Measurements from ENCODE around the gene SPINK4.

SPINK4 gene

DNA sequence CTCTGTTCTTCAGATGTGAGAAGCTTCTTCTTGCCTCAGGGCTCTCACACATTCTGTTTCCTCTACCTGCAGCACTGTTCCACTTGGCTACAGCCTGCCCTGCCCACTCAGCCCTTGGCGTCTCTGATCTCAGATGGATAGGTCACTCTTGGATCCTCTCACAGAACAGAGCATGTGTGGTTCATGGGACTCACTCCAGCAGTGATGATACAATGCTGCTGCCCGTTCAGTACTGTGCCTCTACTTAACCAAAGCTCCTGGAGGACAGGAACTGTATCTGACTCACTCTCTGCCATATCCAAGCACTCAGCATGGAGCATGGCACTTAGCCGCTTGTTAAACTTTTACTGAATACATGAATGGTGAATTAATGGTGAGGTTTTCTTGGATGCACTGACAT lies 3.4 kb upstream of the SPINK4 start:
- TF ChIP-seq, protein P1, sequence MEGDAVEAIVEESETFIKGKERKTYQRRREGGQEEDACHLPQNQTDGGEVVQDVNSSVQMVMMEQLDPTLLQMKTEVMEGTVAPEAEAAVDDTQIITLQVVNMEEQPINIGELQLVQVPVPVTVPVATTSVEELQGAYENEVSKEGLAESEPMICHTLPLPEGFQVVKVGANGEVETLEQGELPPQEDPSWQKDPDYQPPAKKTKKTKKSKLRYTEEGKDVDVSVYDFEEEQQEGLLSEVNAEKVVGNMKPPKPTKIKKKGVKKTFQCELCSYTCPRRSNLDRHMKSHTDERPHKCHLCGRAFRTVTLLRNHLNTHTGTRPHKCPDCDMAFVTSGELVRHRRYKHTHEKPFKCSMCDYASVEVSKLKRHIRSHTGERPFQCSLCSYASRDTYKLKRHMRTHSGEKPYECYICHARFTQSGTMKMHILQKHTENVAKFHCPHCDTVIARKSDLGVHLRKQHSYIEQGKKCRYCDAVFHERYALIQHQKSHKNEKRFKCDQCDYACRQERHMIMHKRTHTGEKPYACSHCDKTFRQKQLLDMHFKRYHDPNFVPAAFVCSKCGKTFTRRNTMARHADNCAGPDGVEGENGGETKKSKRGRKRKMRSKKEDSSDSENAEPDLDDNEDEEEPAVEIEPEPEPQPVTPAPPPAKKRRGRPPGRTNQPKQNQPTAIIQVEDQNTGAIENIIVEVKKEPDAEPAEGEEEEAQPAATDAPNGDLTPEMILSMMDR (IDR thresholded peaks at IDR 0.05; ENCODE audit: low read depth, low read length): no peak
- DNase-seq: no peak
- H3K27ac ChIP-seq: no peak overlapping the region; the same call in 1 of the 2 replicates
- H3K9me3 ChIP-seq (ENCODE audit: severe bottlenecking): no peaks in the 10 kb centered on the region
- no peak overlapping the region for H3K4me3 ChIP-seq (ENCODE audit: low read depth, low read length)
- H3K36me3 ChIP-seq: no peaks in the 10 kb centered on the region
- no peaks in the 10 kb centered on the region for H3K27me3 ChIP-seq (ENCODE audit: insufficient read depth, low read depth, severe bottlenecking)

DNA sequence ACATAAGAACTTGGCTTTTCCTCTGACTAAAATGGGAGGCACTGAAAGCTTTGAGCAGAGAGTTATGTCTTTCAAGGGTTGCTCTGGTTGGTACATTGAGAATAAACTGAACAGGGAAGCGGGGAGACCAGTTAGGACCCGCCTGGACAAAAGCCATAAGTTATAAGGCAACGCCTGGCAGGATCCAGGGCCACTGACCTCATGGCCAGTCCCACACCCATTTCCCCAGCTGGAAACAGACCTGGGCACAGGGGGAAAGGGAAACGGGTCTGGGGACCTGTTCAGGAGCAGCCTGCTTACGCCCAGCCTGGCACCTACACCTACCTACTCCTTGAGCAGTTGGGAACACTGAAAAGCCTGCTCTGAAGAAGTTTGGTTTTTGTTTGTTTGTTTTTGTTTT lies 1.3 kb downstream of the SPINK4 start:
- no peak for DNase-seq
- no peaks in the 10 kb centered on the region for H3K9me3 ChIP-seq (ENCODE audit: severe bottlenecking)
- H3K27ac ChIP-seq: peak overlapping the region; percentile 92
- TF ChIP-seq, protein P1 (IDR thresholded peaks at IDR 0.05; ENCODE audit: low read depth, low read length): no peak
- H3K4me3 ChIP-seq (ENCODE audit: low read depth, low read length): no peak overlapping the region
- H3K27me3 ChIP-seq (ENCODE audit: insufficient read depth, low read depth, severe bottlenecking): no peaks in the 10 kb centered on the region
- H3K36me3 ChIP-seq: no peaks in the 10 kb centered on the region

DNA sequence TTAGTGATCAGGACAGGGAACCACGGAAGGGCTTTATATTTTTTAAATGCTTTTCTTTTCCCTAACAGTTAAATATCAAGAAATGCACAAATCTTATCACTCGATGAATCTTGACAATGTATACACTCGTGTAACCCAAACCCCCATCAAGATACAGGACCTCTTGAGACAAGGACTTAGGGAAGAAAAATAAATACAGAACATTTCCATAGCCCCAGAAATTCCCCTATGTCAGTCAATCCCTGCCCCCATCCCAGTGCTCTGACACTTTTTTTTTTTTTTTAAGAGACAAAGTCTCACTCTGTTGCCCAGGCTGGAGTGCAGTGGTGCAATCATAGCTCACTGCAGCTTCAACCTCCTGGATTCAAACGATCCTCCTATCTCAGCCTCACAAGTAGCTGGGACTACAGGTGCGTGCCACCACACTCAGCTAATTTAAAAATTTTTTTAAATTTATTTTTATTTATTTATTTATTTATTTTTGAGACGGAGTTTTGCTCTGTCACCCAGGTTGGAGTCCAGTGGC lies 2.7 kb downstream of the SPINK4 start:
- Histone ChIP-seq H3K36me3 (peaks cover 5% of the 10 kb centered on the region; the same call in 1 of the 2 replicates), H3K27me3 (ENCODE audit: insufficient read depth, low read depth, severe bottlenecking) (no peaks in the 10 kb centered on the region), H3K27ac (no peak overlapping the region), H3K9me3 (ENCODE audit: severe bottlenecking) (no peaks in the 10 kb centered on the region), H3K4me3 (ENCODE audit: low read depth, low read length) (no peak overlapping the region)
- no peak for DNase-seq
- TF ChIP-seq, protein P1 (IDR thresholded peaks at IDR 0.05; ENCODE audit: low read depth, low read length): no peak

DNA sequence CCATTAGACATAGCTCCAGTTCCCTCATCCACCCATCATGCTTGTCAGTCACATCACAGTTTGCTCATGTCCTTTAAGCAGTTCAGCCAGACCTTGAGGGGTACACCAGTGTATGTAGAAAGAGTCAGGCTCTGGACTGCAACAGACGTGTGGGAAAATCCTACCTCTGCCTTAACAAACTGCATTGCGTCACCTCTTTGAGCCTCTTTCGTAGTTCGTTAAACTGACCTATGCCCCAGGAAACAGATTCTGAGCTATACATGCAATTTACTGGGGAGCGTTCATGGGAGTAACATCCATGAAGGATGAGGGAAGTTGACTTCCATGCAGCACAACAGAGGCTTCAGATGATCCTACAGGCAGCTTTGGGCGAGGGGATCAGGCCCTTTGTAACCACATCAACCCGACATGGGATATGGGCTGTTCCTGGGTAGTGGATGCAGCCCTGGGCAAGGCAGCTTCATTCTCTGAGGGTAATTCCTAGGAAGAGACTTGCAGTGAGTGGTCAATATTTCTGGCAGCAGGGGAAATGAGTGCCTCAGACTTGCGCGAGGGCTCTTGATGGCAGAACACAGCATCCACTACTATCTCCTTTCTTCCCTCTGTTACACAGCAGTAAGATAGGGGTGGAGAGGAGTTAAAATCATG lies 4.3 kb downstream of the SPINK4 start:
- no peak for DNase-seq
- Histone ChIP-seq H3K36me3 (peaks cover 9% of the 10 kb centered on the region), H3K27me3 (ENCODE audit: insufficient read depth, low read depth, severe bottlenecking) (no peaks in the 10 kb centered on the region), H3K27ac (no peak overlapping the region), H3K4me3 (ENCODE audit: low read depth, low read length) (no peak overlapping the region), H3K9me3 (ENCODE audit: severe bottlenecking) (no peaks in the 10 kb centered on the region)
- TF ChIP-seq, protein P1 (IDR thresholded peaks at IDR 0.05; ENCODE audit: low read depth, low read length): no peak

DNA sequence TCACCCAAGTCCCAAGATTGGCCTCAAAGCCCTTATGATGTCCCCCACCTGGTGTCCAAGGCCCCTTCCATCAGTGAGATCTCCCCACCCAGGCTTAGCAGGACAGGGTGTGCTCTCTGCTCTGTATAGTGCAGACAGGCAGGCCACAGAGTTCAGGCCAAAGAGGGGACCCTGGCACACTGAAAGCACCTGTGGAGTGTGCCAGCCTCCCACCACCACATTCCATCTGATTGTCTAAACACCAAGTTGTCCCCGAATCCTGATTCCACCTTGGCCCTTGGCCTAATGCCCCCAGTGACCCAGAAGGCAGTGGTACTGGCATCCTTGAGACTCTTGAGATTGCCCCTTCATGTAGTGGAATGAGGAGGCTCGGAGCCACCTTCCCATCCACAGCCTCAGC lies 5.4 kb downstream of the SPINK4 start:
- Histone ChIP-seq H3K36me3 (peaks cover 12% of the 10 kb centered on the region), H3K27me3 (ENCODE audit: insufficient read depth, low read depth, severe bottlenecking) (no peaks in the 10 kb centered on the region), H3K9me3 (ENCODE audit: severe bottlenecking) (no peaks in the 10 kb centered on the region), H3K4me3 (ENCODE audit: low read depth, low read length) (no peak overlapping the region), H3K27ac (no peak overlapping the region)
- TF ChIP-seq, protein P1 (IDR thresholded peaks at IDR 0.05; ENCODE audit: low read depth, low read length): no peak
- no peak for DNase-seq
